GM23338 (cell line): ENCODE results near the gene FAXDC2. TPM values are rescaled to one million over a fixed set of nuclear protein-coding genes. Genes with fewer than 3 reads are reported as not detected.

Experiments used
- ATAC-seq: fragments of 200-7000 bp; cut with Tn5 transposase; 3 replicates; pipeline ENCODE4 v1.9.1; 2020
- DNase-seq: peaks from one replicate; pipeline ENCODE4 v3.0.0-alpha.2; 2015; ENCODE audit warnings: low spot score
- H2AFZ ChIP-seq: fragments of 200-600 bp; sonication (generic); 2 replicates; pipeline ENCODE4 v1.8.0; 2016; ENCODE audit warnings: antibody characterized with exemption, mild to moderate bottlenecking, moderate library complexity
- H3F3A ChIP-seq: fragments of 200-600 bp; sonication (generic); replicated peaks from 2 replicates; pipeline ENCODE4 v1.8.0; 2017; ENCODE audit warnings: antibody characterized with exemption, mixed run types, low read depth
- H3K27ac ChIP-seq: fragments of 200-600 bp; sonication (generic); 2 replicates; pipeline ENCODE4 v1.6.1; 2016; ENCODE audit warnings: low read depth
- H3K27me3 ChIP-seq: fragments of 200-600 bp; sonication (generic); 2 replicates; pipeline ENCODE4 v1.8.0; 2016; ENCODE audit warnings: mild to moderate bottlenecking, mixed run types, moderate library complexity; ENCODE audit not compliant: insufficient read depth
- H3K36me3 ChIP-seq: fragments of 200-600 bp; sonication (generic); 2 replicates; pipeline ENCODE4 v1.8.0; 2016; ENCODE audit warnings: mild to moderate bottlenecking; ENCODE audit not compliant: insufficient read depth
- H3K4me1 ChIP-seq: fragments of 200-600 bp; sonication (generic); 2 replicates; pipeline ENCODE4 v1.8.0; 2016; ENCODE audit warnings: mild to moderate bottlenecking, moderate library complexity; ENCODE audit not compliant: insufficient read depth
- H3K4me2 ChIP-seq: fragments of 200-600 bp; sonication (generic); 2 replicates; pipeline ENCODE4 v1.7.1; 2017; ENCODE audit warnings: mixed run types
- H3K4me3 ChIP-seq: fragments of 200-600 bp; sonication (generic); 2 replicates; pipeline ENCODE4 v1.6.1; 2016; ENCODE audit warnings: mixed run types
- H3K79me2 ChIP-seq: fragments of 200-600 bp; sonication (generic); replicated peaks from 2 replicates; pipeline ENCODE4 v1.8.0; 2017; ENCODE audit warnings: mild to moderate bottlenecking; ENCODE audit not compliant: insufficient read depth
- H3K9me2 ChIP-seq: fragments of 200-600 bp; sonication (generic); 2 replicates; pipeline ENCODE4 v1.8.0; 2017; ENCODE audit not compliant: insufficient read depth
- H4K20me1 ChIP-seq: fragments of 200-600 bp; sonication (generic); replicated peaks from 2 replicates; pipeline ENCODE4 v1.8.0; 2017; ENCODE audit warnings: mild to moderate bottlenecking; ENCODE audit not compliant: insufficient read depth
- H3K27ac Mint-ChIP-seq: 2 replicates; pipeline ENCODE4 v1.8.0; 2020; ENCODE audit warnings: inconsistent platforms, mild to moderate bottlenecking, moderate library complexity, mixed read lengths
- H3K27me3 Mint-ChIP-seq: 3 replicates; pipeline ENCODE4 v1.8.0; 2022; ENCODE audit warnings: low read depth, mild to moderate bottlenecking, moderate library complexity, mixed read lengths, inconsistent platforms; ENCODE audit not compliant: insufficient read depth, poor library complexity
- H3K36me3 Mint-ChIP-seq: 3 replicates; pipeline ENCODE4 v1.8.0; 2021; ENCODE audit warnings: low read depth, mild to moderate bottlenecking, inconsistent platforms, moderate library complexity, mixed read lengths
- H3K4me1 Mint-ChIP-seq: 3 replicates; pipeline ENCODE4 v1.8.0; 2020; ENCODE audit warnings: mild to moderate bottlenecking, inconsistent platforms, mixed read lengths
- H3K4me3 Mint-ChIP-seq: 3 replicates; pipeline ENCODE4 v1.8.0; 2021; ENCODE audit warnings: moderate library complexity, mild to moderate bottlenecking, inconsistent platforms, mixed read lengths
- H3K9me3 Mint-ChIP-seq: 3 replicates; pipeline ENCODE4 v1.8.0; 2020; ENCODE audit warnings: moderate library complexity, mild to moderate bottlenecking, inconsistent platforms, mixed read lengths
- CREB1 ChIP-seq: fragments of 250-450 bp; sonication (Bioruptor Pico); IDR thresholded peaks from 2 replicates; pipeline ENCODE4 v1.5.0; 2020; ENCODE audit warnings: low read depth, mild to moderate bottlenecking, moderate library complexity
- EZH2 ChIP-seq: fragments of 200-600 bp; sonication (generic); IDR thresholded peaks from one replicate; pipeline ENCODE4 v1.8.0; 2017; ENCODE audit warnings: antibody characterized with exemption, mild to moderate bottlenecking, low read depth; ENCODE audit not compliant: unreplicated experiment
- EZH2phosphoT487 ChIP-seq: fragments of 200-600 bp; sonication (generic); IDR thresholded peaks from one replicate; pipeline ENCODE4 v1.8.1; 2018; ENCODE audit warnings: antibody characterized with exemption; ENCODE audit not compliant: unreplicated experiment
- JUNB ChIP-seq: IDR thresholded peaks from one replicate; pipeline ENCODE4 v1.6.1; 2016; ENCODE audit warnings: antibody characterized with exemption; ENCODE audit not compliant: unreplicated experiment
- NANOG ChIP-seq: IDR thresholded peaks from 2 replicates; pipeline ENCODE4 v1.6.1; 2016; ENCODE audit warnings: antibody characterized with exemption, borderline replicate concordance
- POLR2AphosphoS5 ChIP-seq: IDR thresholded peaks from 2 replicates; pipeline ENCODE4 v1.6.1; 2016; ENCODE audit warnings: antibody characterized with exemption, low read depth
- STAT1 ChIP-seq: IDR thresholded peaks from one replicate; pipeline ENCODE4 v1.6.1; 2016; ENCODE audit warnings: antibody characterized with exemption; ENCODE audit not compliant: unreplicated experiment
- ZNF114 ChIP-seq: fragments of 250-450 bp; sonication (Bioruptor Pico); IDR thresholded peaks from 2 replicates; pipeline ENCODE4 v1.5.0; 2020; ENCODE audit warnings: mild to moderate bottlenecking, moderate library complexity
- ZNF331 ChIP-seq: fragments of 250-450 bp; sonication (Bioruptor Pico); IDR thresholded peaks from 2 replicates; pipeline ENCODE4 v1.5.0; 2020; ENCODE audit warnings: low read depth, mild to moderate bottlenecking, moderate library complexity
- polyA plus RNA-seq: library from polyadenylated mRNA; unstranded; fragments of >200 nt; fragmentation: Nextera tagmentation; extraction: Ambion mirVana; gene quantifications from 2 replicates; pipeline ENCODE4 v1.2.1, GENCODE V29; 2016
- total RNA-seq: library from RNA; depleted of rRNA; stranded (reverse); fragments of >200 nt; shearing (Covaris generic); gene quantifications from 2 replicates; pipeline ENCODE4 v1.2.3, GENCODE V29; 2014
- TF ChIP-seq, protein P1 (sequence below): fragments of 250-450 bp; sonication (Bioruptor Pico); IDR thresholded peaks from 2 replicates; pipeline ENCODE4 v1.5.0; 2020; ENCODE audit warnings: mild to moderate bottlenecking, moderate library complexity
- TF ChIP-seq, protein P2 (sequence below), 2 experiments: fragments of 200-600 bp in 1 of 2; sonication (generic) in 1 of 2; conservative IDR thresholded peaks; 2 replicates each; pipeline versions ENCODE4 v1.5.1 to v1.6.1; 2016 to 2017; ENCODE audit warnings: antibody characterized with exemption in 2 of 2, low read depth in 2 of 2, mild to moderate bottlenecking in 2 of 2, moderate library complexity in 1 of 2
- TF ChIP-seq, protein P3 (sequence below): IDR thresholded peaks from 2 replicates; pipeline ENCODE4 v1.6.1; 2016; ENCODE audit warnings: antibody characterized with exemption

FAXDC2 gene
- total and polyA plus RNA-seq, 2 experiments from 2014 or later = 4.0 to 4.6 TPM

DNA sequence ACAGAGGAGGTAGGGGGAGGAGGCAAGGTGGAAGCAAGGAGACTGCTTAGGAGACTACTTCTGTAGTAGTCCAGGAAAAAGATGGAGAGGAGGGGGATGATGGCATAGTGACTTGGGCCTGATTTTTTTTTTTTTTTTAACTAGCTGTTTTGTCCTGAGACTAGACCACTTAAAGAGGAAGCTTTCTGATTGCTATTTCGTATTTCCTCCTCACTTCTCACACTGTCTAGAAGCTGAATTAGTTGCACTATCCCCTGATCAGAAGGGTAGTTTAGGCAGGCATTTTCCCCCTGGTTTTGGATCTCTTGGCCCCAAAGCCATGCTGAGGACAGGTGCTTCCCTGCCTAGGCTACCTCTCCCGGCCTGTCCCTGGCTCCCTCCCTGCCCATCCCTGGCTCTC, 80.3 kb downstream of the FAXDC2 start:
- H3K4me1 Mint-ChIP-seq = peaks cover 88% of the 10 kb centered on the region
- H3K4me3 ChIP-seq = no peak overlapping the region
- peak overlapping the region; percentile 49 for H3K4me2 ChIP-seq
- DNase-seq = no peak
- H3K9me3 Mint-ChIP-seq = no peaks in the 10 kb centered on the region
- H3K36me3 ChIP-seq = no peaks in the 10 kb centered on the region
- peaks cover 29% of the 10 kb centered on the region for H3F3A ChIP-seq
- H3K27me3 ChIP-seq = no peaks in the 10 kb centered on the region
- H3K79me2 ChIP-seq = peaks cover 100% of the 10 kb centered on the region
- H4K20me1 ChIP-seq = peaks cover 100% of the 10 kb centered on the region
- H3K4me1 ChIP-seq = peaks cover 100% of the 10 kb centered on the region
- no peak for ATAC-seq
- no peak overlapping the region; the same call in 2 of the 3 replicates for H3K4me3 Mint-ChIP-seq
- no peaks in the 10 kb centered on the region for H3K9me2 ChIP-seq
- H2AFZ ChIP-seq = no peak overlapping the region
- H3K27me3 Mint-ChIP-seq = peaks cover 12% of the 10 kb centered on the region
- TF ChIP-seq EZH2 (no peak), ZNF114 (CRISPR knock-in tag) (no peak), NANOG (no peak), JUNB (no peak), STAT1 (no peak), ZNF331 (CRISPR knock-in tag) (no peak), POLR2AphosphoS5 (no peak), CREB1 (no peak), EZH2phosphoT487 (no peak)
- TF ChIP-seq, protein P1, sequence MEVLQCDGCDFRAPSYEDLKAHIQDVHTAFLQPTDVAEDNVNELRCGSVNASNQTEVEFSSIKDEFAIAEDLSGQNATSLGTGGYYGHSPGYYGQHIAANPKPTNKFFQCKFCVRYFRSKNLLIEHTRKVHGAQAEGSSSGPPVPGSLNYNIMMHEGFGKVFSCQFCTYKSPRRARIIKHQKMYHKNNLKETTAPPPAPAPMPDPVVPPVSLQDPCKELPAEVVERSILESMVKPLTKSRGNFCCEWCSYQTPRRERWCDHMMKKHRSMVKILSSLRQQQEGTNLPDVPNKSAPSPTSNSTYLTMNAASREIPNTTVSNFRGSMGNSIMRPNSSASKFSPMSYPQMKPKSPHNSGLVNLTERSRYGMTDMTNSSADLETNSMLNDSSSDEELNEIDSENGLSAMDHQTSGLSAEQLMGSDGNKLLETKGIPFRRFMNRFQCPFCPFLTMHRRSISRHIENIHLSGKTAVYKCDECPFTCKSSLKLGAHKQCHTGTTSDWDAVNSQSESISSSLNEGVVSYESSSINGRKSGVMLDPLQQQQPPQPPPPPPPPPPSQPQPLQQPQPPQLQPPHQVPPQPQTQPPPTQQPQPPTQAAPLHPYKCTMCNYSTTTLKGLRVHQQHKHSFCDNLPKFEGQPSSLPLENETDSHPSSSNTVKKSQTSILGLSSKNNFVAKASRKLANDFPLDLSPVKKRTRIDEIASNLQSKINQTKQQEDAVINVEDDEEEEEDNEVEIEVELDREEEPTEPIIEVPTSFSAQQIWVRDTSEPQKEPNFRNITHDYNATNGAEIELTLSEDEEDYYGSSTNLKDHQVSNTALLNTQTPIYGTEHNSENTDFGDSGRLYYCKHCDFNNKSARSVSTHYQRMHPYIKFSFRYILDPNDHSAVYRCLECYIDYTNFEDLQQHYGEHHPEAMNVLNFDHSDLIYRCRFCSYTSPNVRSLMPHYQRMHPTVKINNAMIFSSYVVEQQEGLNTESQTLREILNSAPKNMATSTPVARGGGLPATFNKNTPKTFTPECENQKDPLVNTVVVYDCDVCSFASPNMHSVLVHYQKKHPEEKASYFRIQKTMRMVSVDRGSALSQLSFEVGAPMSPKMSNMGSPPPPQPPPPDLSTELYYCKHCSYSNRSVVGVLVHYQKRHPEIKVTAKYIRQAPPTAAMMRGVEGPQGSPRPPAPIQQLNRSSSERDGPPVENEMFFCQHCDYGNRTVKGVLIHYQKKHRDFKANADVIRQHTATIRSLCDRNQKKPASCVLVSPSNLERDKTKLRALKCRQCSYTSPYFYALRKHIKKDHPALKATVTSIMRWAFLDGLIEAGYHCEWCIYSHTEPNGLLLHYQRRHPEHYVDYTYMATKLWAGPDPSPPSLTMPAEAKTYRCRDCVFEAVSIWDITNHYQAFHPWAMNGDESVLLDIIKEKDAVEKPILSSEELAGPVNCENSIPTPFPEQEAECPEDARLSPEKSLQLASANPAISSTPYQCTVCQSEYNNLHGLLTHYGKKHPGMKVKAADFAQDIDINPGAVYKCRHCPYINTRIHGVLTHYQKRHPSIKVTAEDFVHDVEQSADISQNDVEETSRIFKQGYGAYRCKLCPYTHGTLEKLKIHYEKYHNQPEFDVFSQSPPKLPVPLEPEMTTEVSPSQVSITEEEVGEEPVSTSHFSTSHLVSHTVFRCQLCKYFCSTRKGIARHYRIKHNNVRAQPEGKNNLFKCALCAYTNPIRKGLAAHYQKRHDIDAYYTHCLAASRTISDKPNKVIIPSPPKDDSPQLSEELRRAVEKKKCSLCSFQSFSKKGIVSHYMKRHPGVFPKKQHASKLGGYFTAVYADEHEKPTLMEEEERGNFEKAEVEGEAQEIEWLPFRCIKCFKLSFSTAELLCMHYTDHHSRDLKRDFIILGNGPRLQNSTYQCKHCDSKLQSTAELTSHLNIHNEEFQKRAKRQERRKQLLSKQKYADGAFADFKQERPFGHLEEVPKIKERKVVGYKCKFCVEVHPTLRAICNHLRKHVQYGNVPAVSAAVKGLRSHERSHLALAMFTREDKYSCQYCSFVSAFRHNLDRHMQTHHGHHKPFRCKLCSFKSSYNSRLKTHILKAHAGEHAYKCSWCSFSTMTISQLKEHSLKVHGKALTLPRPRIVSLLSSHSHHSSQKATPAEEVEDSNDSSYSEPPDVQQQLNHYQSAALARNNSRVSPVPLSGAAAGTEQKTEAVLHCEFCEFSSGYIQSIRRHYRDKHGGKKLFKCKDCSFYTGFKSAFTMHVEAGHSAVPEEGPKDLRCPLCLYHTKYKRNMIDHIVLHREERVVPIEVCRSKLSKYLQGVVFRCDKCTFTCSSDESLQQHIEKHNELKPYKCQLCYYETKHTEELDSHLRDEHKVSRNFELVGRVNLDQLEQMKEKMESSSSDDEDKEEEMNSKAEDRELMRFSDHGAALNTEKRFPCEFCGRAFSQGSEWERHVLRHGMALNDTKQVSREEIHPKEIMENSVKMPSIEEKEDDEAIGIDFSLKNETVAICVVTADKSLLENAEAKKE = no peak
- TF ChIP-seq, protein P2, sequence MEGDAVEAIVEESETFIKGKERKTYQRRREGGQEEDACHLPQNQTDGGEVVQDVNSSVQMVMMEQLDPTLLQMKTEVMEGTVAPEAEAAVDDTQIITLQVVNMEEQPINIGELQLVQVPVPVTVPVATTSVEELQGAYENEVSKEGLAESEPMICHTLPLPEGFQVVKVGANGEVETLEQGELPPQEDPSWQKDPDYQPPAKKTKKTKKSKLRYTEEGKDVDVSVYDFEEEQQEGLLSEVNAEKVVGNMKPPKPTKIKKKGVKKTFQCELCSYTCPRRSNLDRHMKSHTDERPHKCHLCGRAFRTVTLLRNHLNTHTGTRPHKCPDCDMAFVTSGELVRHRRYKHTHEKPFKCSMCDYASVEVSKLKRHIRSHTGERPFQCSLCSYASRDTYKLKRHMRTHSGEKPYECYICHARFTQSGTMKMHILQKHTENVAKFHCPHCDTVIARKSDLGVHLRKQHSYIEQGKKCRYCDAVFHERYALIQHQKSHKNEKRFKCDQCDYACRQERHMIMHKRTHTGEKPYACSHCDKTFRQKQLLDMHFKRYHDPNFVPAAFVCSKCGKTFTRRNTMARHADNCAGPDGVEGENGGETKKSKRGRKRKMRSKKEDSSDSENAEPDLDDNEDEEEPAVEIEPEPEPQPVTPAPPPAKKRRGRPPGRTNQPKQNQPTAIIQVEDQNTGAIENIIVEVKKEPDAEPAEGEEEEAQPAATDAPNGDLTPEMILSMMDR (conservative IDR thresholded peaks at IDR 0.05; ENCODE audit: low read depth in 2 of 2) = no peak
- TF ChIP-seq, protein P3, sequence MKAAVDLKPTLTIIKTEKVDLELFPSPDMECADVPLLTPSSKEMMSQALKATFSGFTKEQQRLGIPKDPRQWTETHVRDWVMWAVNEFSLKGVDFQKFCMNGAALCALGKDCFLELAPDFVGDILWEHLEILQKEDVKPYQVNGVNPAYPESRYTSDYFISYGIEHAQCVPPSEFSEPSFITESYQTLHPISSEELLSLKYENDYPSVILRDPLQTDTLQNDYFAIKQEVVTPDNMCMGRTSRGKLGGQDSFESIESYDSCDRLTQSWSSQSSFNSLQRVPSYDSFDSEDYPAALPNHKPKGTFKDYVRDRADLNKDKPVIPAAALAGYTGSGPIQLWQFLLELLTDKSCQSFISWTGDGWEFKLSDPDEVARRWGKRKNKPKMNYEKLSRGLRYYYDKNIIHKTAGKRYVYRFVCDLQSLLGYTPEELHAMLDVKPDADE = no peak
- peak overlapping the region; percentile 84 for H3K27ac ChIP-seq
- peak overlapping the region; percentile 3; the same call in 1 of the 2 replicates for H3K27ac Mint-ChIP-seq
- peaks cover 1% of the 10 kb centered on the region; the same call in 2 of the 3 replicates for H3K36me3 Mint-ChIP-seq
